ENCODE data around the gene AKAP6. TPM values are rescaled to one million over a fixed set of nuclear protein-coding genes. Genes with fewer than 3 reads are reported as not detected.

AKAP6 gene
- total RNA-seq: 6.4 TPM

- ATAC-seq (no peak), DNase-seq (ENCODE audit: low spot score) (no peak)
- intact Hi-C loops (cut with DNase I): no loop called here
Observed at GRCh38 chr14:32329146-32329545, at the start of gene AKAP6. Gene AKAP6 (plus strand): TSS chr14:32329298. CDS start chr14:32433494, 104,196 bp downstream.

- no peak for DNase-seq (ENCODE audit: low spot score)
- intact Hi-C loops (cut with DNase I): no loop called here
- no peak for ATAC-seq
Observed at GRCh38 chr14:32286602-32287001, 42.5 kb upstream of the AKAP6 start.

- ATAC-seq (no peak), DNase-seq (ENCODE audit: low spot score) (no peak)
- intact Hi-C loops (cut with DNase I): no loop called here
Observed at GRCh38 chr14:32296366-32296765, 32.7 kb upstream of the AKAP6 start.

GRCh38 chr14:32298346-32298745, 30.8 kb upstream of the AKAP6 start:
- intact Hi-C loops (cut with DNase I): no loop called here
- no peak for ATAC-seq

GRCh38 chr14:32300136-32300535, 29.0 kb upstream of the AKAP6 start:
- intact Hi-C loops (cut with DNase I): no loop called here
- ATAC-seq: no peak
- DNase-seq (ENCODE audit: low spot score): no peak

More at GRCh38 chr14:32298346-32298745, 30.8 kb upstream of the AKAP6 start:
- no peak for DNase-seq (ENCODE audit: low spot score)

GRCh38 chr14:32303865-32304264, 25.2 kb upstream of the AKAP6 start:
- ATAC-seq (no peak), DNase-seq (ENCODE audit: low spot score) (no peak)
- intact Hi-C loops (cut with DNase I): no loop called here

- DNase-seq (ENCODE audit: low spot score): no peak
- intact Hi-C loops (cut with DNase I): no loop called here
- ATAC-seq: no peak
Observed at GRCh38 chr14:32304296-32304695, 24.8 kb upstream of the AKAP6 start.

GRCh38 chr14:32306549-32306948, 22.5 kb upstream of the AKAP6 start:
- intact Hi-C loops (cut with DNase I): no loop called here
- ATAC-seq (no peak), DNase-seq (ENCODE audit: low spot score) (no peak)

GRCh38 chr14:32307881-32308582, 21.1 kb upstream of the AKAP6 start:
- DNase-seq (ENCODE audit: low spot score) (no peak), ATAC-seq (no peak)
- intact Hi-C loops (cut with DNase I): no loop called here

- intact Hi-C loops (cut with DNase I): no loop called here
- no peak for ATAC-seq
- DNase-seq (ENCODE audit: low spot score): no peak
Observed at GRCh38 chr14:32310876-32311275, 18.2 kb upstream of the AKAP6 start.

- DNase-seq (ENCODE audit: low spot score) (no peak), ATAC-seq (no peak)
- intact Hi-C loops (cut with DNase I): no loop called here
Observed at GRCh38 chr14:32311294-32312009, 17.6 kb upstream of the AKAP6 start.

- intact Hi-C loops (cut with DNase I): no loop called here
- DNase-seq (ENCODE audit: low spot score): no peak
- ATAC-seq: peak; percentile 26
Observed at GRCh38 chr14:32312010-32312331, 17.1 kb upstream of the AKAP6 start.

- ATAC-seq (no peak), DNase-seq (ENCODE audit: low spot score) (no peak)
- intact Hi-C loops (cut with DNase I): no loop called here
Observed at GRCh38 chr14:32313844-32314376, 15.2 kb upstream of the AKAP6 start.

GRCh38 chr14:32318087-32318795, 10.9 kb upstream of the AKAP6 start:
- intact Hi-C loops (cut with DNase I): no loop called here
- ATAC-seq (no peak), DNase-seq (ENCODE audit: low spot score) (no peak)

- ATAC-seq: no peak
- no peak for DNase-seq (ENCODE audit: low spot score)
- intact Hi-C loops (cut with DNase I): no loop called here
Observed at GRCh38 chr14:32319368-32320049, 9.6 kb upstream of the AKAP6 start.

GRCh38 chr14:32324601-32325000, 4.5 kb upstream of the AKAP6 start:
- intact Hi-C loops (cut with DNase I): no loop called here
- ATAC-seq (no peak), DNase-seq (ENCODE audit: low spot score) (no peak)

- ATAC-seq (no peak), DNase-seq (ENCODE audit: low spot score) (no peak)
- intact Hi-C loops (cut with DNase I): no loop called here
Observed at GRCh38 chr14:32327255-32327961, 1.7 kb upstream of the AKAP6 start.

GRCh38 chr14:32329690-32330285, 690 bp downstream of the AKAP6 start:
- no peak for ATAC-seq
- intact Hi-C loops (cut with DNase I): no loop called here

More at GRCh38 chr14:32329690-32330285, 690 bp downstream of the AKAP6 start:
- DNase-seq (ENCODE audit: low spot score): no peak
